GM10847 (cell line): ENCODE results near the gene ADAMTS7.
A peak's percentile ranks its signal among the peaks of the same experiment; 100 is the strongest.

ENCODE experiments used
- POLR2A ChIP-seq: IDR thresholded peaks from 2 replicates; pipeline ENCODE4 v1.6.1; 2011; ENCODE audit not compliant: insufficient read length; ENCODE audit errors: extremely low read depth

The ADAMTS7 gene

GRCh38 chr15:78790027-78790426 is 21.2 kb downstream of the ADAMTS7 start:
- TF ChIP-seq POLR2A = no peak

GRCh38 chr15:78789615-78790014 is 21.6 kb downstream of the ADAMTS7 start:
- no peak for TF ChIP-seq POLR2A

GRCh38 chr15:78788016-78788660 is 23.1 kb downstream of the ADAMTS7 start:
- TF ChIP-seq POLR2A = no peak

- TF ChIP-seq POLR2A = no peak
Measured at GRCh38 chr15:78778422-78778821, 32.8 kb downstream of the ADAMTS7 start.

GRCh38 chr15:78775472-78775871 is 35.8 kb downstream of the ADAMTS7 start:
- TF ChIP-seq POLR2A = no peak

GRCh38 chr15:78772738-78773137 is 38.5 kb downstream of the ADAMTS7 start:
- TF ChIP-seq POLR2A = no peak

- no peak for TF ChIP-seq POLR2A
Measured at GRCh38 chr15:78768531-78769408, 42.5 kb downstream of the ADAMTS7 start.

- no peak for TF ChIP-seq POLR2A
Measured at GRCh38 chr15:78768096-78768495, 43.2 kb downstream of the ADAMTS7 start.

- TF ChIP-seq POLR2A = no peak
Measured at GRCh38 chr15:78767331-78767951, 43.8 kb downstream of the ADAMTS7 start.

GRCh38 chr15:78766041-78766440 is 45.2 kb downstream of the ADAMTS7 start:
- TF ChIP-seq POLR2A = no peak

- TF ChIP-seq POLR2A = no peak
Measured at GRCh38 chr15:78763796-78764241, 47.4 kb downstream of the ADAMTS7 start.

GRCh38 chr15:78762985-78763795 is 48.1 kb downstream of the ADAMTS7 start:
- TF ChIP-seq POLR2A = no peak

GRCh38 chr15:78761891-78762385 is 49.3 kb downstream of the ADAMTS7 start:
- no peak for TF ChIP-seq POLR2A

GRCh38 chr15:78761475-78761874 is 49.8 kb downstream of the ADAMTS7 start:
- TF ChIP-seq POLR2A = peak; percentile 18

- TF ChIP-seq POLR2A = no peak
Measured at GRCh38 chr15:78761020-78761419, 50.2 kb downstream of the ADAMTS7 start.
